Activated T-helper 1 cell treated with Interleukin-2 at 50 U/mL for 16 hours (primary cell): ENCODE measurements around the gene UST.
A peak's percentile ranks its signal among the peaks of the same experiment; 100 is the strongest.
"Not testable (repeated sequence)": the region's sequence is repeated elsewhere in the genome, so short reads cannot be mapped to it uniquely, and the experiment has no call there.

ENCODE experiments used
- DNase-seq: peaks from one replicate; pipeline ENCODE4 v3.0.0-alpha.2; 2020; ENCODE audit warnings: low read depth

The UST gene

DNA sequence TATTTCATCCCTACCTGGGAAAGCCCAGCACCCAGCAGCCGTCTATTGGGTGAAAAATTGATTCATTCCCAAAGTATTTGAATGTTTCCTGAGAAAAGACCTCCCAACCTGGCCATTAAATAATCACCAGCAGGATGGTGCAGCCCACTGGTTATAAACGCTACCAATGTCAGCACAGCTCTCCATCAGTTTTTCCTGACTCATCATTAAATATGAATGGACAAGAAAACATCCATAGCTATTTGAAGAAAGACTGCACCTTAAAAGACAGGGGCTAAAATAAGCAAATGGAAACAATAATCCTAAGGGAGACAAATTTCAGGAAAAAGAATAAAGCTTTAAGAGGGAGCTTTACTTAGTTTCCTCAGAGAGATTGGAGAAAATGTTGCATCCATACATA, 261.9 kb downstream of the UST start:
- DNase-seq: no peak

DNA sequence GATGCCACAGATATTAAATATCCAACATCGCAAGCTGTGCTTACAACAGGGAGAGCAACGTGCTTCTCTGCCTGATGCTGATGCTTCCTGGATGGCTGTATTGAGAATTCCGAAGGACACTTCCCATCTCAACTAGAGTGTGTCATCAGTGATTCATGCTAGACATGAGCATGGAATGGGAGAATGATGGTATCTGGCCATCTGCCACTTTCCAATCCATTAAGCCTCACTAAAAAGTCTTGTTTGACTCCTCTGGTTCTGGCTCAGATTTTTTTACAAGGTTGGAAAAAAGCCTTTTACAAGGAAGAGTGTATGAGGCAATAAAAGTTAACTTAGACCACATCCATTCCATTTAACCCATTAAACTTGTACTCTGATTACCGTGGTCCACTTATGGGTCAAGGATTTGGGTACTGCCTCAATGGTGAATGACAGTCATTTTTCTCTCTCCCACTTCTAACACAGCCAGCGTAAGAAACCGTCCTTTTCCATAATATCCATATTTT, 265.3 kb downstream of the UST start:
- DNase-seq: no peak

- no peak for DNase-seq
Measured at GRCh38 chr6:149013586-149014344, 266.9 kb downstream of the UST start.

DNA sequence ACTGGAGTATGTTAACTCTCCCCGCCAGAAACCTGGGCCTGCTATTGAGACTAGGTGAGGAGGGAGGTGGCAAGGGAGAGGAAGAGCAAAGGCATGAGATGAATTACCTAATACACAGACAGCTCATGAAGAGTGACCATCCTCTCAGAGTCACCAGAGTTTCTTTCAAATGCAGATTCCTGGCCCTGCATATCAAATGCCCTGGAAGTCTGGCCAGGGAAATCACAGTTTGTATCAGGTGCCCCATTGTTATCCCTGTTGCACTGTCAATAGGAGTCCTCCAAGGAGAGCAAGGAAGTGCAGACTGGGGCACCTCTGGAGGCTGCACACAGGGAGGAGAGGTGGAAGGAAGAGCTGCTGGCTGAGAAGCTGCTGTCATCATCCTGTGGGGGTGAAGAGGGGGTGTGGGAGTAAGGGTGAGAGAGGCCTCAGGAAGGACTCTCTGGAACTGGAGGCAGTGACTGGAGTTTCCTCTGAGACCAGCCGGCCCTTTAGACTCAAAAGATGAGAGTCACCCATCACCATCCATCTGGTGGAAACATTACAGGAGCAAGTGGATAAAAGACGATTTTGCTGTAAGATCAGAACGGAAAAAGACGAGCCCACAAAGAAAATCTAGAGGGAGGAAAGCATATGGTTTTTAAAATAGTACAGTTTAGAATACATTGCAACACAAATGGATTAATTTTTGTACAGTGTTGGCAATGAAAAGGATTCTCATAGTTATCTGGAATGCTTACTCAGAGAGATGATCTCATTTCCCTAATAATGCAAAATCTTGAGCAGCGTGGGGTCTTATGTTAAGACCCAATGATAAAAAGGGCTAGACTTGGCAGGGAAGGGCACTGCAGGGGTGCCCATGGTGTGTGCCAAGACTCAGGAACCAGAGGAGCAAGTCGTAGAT, 268.1 kb downstream of the UST start:
- DNase-seq: no peak

GRCh38 chr6:149015535-149016525, 269.0 kb downstream of the UST start:
- no peak for DNase-seq

GRCh38 chr6:149016716-149017115, 269.9 kb downstream of the UST start:
- DNase-seq: no peak

GRCh38 chr6:149020319-149020718, 273.5 kb downstream of the UST start:
- DNase-seq: no peak

DNA sequence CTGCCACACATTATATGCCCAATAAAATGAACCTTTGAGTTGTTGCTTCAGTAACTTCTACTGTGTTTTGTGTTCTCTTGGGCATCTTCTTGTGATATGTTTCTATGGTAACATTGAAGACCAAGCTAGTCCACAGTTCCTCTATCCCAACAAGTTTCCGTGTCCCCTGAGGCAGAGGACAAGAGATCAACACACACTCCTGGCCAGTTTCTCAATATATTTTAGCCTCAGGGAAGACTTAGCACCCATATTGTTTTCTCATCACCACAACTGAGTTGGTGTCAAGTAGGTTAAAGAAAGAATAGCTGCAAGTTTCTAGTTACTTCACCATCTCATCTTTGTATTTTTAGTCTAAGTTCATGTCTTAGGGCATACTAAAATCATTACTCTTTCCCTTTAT, 277.5 kb downstream of the UST start:
- DNase-seq: no peak

DNA sequence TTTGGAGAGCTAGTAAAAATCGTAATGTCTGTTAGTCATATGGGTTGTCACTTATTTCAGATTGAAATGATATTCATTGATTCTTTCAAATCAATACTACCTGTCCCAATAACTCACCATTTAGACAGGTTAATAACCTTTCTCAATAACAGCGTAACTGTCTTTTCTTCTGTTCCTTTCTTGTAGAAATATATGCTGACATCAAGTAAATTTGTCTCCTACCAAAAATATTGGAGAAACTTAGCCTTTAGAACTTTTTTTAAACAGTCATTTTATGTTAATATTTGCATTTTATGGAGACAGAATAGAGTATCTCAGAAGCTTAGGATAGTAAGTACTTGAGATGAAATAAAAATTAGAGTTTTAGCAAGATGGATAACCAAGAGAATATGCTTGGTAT, 278.2 kb downstream of the UST start:
- DNase-seq: no peak

GRCh38 chr6:149026530-149026942, 279.7 kb downstream of the UST start:
- no peak for DNase-seq

GRCh38 chr6:149027484-149027883, 280.7 kb downstream of the UST start:
- no peak for DNase-seq

DNA sequence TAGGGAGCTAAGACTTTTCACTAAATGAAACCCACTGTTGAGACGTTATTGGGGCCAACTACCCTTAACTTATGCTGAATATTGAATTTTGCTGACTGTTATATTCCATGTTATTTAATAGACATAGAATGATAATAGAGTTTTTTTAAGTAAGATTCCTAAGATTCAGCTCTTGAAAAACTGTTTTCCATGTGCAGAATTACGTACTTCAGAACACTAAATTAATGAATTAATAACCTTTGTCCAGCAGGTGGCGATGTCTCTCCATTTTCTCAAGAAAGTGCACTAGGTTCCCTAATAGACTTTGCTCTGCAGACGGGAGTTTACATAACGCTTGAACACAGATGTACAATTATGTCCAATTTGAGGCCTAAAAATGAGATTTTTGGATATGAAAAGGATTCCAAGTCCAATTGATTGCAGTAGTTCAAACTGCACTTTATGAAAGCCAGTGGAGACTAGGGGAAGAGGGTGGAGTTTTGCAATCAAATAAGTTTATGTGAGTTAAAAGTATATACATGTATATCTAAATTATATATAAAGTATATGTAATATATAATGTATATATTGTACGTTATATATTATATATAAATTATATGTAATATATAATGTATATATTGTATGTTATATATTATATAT, 282.1 kb downstream of the UST start:
- DNase-seq: peak; percentile 25

DNA sequence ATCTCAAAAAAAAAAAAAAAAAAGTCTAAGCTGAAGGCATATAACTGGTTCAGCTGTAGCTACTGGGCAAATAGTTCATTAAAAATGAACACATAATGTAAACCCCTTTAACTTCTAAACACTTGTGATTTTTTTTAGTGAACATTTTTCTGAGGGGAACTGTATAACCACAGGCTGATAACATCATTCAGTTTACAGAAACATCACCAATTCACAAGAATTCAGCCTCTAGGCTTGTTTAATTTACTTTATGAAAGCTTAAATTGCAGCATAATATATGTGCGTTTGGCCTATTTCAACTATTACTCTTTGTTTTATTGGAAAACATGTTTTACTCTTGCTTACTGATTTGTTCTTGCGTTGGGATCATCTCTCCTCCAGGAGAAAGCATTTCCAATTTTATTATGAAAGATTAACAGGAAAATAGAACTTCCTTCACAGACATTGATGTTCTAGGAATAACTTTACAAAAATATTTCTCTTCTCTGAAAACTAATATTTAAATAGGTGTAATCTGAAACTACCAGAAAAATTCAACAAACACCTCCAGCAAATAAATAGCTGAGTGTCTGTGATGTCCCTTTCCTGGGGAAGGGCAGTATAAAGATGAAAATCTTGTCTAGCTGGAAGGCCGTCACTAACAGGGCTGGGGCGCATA, 284.5 kb downstream of the UST start:
- no peak for DNase-seq

DNA sequence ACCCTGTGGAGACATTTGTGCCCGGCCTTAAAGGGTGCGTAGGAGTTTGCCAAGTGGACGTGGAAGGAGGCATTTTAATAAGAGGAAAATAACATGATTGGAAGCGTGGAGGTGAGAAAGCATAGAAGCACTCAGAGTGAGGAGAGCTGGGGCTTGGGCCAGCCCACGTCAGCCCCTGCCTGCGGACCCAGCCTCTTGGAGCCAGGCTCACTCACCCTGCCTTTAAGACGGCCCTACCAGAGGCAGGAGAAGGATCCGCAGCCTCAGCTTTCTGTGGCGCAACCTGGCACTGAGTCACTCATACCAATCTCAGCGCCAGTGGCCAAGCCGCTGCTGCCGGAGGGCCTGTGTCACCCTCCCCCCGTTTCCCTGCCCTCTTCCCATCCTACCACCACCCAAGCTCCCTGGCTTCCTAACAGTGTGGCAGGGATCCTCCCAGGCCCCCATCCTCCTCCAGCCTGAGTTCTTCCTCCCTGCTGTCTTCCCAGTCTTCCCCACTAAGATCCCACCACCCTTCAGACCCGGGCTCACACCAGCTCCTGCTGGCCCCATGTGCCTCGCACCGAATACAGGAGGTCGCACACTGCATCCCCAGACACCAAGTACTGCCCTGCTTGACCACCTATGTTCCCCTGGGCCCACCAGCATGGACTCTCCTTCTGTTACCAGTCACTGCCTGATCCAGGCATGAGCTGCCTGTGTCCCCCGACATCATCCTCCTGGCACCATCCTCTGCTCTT, 285.2 kb downstream of the UST start:
- DNase-seq: peak; percentile 10

GRCh38 chr6:149032599-149033405, 286.0 kb downstream of the UST start:
- peak; percentile 4 for DNase-seq

- DNase-seq: no peak
Measured at GRCh38 chr6:149033454-149033853, 286.6 kb downstream of the UST start.

- DNase-seq: no peak
Measured at GRCh38 chr6:149035766-149036165, 288.9 kb downstream of the UST start.

DNA sequence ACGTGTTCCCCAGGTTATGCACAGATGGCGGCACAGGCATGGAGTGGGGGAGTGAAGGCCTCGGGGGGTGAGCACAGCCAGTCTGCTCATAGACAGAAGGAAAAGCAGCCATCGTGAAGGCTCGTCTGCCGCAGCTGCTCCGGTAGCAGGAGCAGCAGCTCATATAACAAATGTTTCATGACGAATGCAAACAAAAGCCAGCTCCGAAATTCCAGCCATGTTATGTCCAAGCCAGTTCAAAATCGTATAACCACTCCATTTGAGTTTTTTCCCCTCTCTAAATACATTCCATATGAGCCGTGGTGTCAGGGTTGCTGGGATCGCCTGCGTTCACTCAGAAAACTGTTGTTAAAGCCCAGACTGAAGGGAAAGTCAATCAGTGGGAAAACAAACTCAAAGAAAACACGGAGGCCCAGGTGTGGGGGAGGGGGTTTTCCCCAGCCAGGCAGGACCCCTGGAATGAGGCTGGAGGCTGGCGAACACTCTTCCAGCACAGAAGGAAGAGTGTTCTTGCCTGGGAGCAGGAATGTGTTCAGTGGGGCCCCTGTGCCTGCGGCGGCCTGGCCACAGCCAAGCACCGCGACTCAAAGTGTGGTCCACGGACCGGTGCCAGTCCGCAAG, 290.3 kb downstream of the UST start:
- no peak for DNase-seq

GRCh38 chr6:149039025-149039424, 292.2 kb downstream of the UST start:
- DNase-seq: not testable (repeated sequence)
